ENCODE data around the gene DLG4. TPM values are rescaled to one million over a fixed set of nuclear protein-coding genes. Genes with fewer than 3 reads are reported as not detected.
A peak's percentile ranks its signal among the peaks of the same experiment; 100 is the strongest.

DLG4 gene
- total RNA-seq, 1 donor from 2014 or later = 45.6 TPM

DNA sequence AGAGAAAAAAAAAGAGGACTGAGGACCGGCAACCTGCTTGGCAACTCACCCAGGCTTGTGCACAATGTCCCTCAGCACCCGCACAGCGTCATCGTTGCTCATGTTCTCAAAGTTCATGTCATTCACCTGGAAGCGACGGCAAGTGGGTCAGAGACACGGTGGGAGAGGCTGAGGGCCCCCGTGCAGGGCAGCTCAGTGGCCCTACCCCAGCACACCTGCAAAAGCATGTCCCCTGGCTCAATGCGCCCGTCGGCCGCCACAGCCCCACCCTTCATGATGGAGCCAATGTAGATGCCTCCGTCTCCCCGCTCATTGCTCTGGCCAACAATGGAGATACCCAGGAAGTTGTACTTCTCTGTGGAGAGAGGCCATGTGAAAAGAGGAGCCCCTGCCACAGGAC, 9.3 kb upstream of the DLG4 start:
- peaks cover 1% of the 10 kb centered on the region for H3K9me3 Mint-ChIP-seq (ENCODE audit: unreplicated experiment)
- H3K4me3 Mint-ChIP-seq (ENCODE audit: unreplicated experiment) = peak overlapping the region; percentile 54
- no peak overlapping the region for H3K27ac Mint-ChIP-seq (ENCODE audit: unreplicated experiment)
- Histone ChIP-seq H3K27me3 (ENCODE audit: insufficient read depth, low read length) (no peaks in the 10 kb centered on the region), H3K9ac (ENCODE audit: low read length) (no peak overlapping the region), H2AFZ (ENCODE audit: low read depth, low read length) (no peak overlapping the region), H4K20me1 (ENCODE audit: insufficient read depth, low read length) (peaks cover 63% of the 10 kb centered on the region), H3K9me3 (ENCODE audit: insufficient read depth, low read depth, low read length) (no peaks in the 10 kb centered on the region), H3K36me3 (ENCODE audit: insufficient read depth, low read length) (peaks cover 3% of the 10 kb centered on the region), H3K4me2 (ENCODE audit: low read length) (no peak overlapping the region), H3K79me2 (ENCODE audit: insufficient read depth, low read length) (peaks cover 55% of the 10 kb centered on the region), H3K27ac (ENCODE audit: low read depth, low read length) (no peak overlapping the region), H3K4me3 (ENCODE audit: insufficient read depth, low read depth, low read length) (no peak overlapping the region), H3K4me1 (ENCODE audit: insufficient read depth, low read length) (peaks cover 6% of the 10 kb centered on the region)
- H3K27me3 Mint-ChIP-seq (ENCODE audit: low read depth, unreplicated experiment) = no peaks in the 10 kb centered on the region
- DNase-seq (ENCODE audit: low read depth) (no peak), FAIRE-seq (no peak)
- peaks cover 20% of the 10 kb centered on the region for H3K36me3 Mint-ChIP-seq (ENCODE audit: low read depth, unreplicated experiment)
- TF ChIP-seq, protein P1, sequence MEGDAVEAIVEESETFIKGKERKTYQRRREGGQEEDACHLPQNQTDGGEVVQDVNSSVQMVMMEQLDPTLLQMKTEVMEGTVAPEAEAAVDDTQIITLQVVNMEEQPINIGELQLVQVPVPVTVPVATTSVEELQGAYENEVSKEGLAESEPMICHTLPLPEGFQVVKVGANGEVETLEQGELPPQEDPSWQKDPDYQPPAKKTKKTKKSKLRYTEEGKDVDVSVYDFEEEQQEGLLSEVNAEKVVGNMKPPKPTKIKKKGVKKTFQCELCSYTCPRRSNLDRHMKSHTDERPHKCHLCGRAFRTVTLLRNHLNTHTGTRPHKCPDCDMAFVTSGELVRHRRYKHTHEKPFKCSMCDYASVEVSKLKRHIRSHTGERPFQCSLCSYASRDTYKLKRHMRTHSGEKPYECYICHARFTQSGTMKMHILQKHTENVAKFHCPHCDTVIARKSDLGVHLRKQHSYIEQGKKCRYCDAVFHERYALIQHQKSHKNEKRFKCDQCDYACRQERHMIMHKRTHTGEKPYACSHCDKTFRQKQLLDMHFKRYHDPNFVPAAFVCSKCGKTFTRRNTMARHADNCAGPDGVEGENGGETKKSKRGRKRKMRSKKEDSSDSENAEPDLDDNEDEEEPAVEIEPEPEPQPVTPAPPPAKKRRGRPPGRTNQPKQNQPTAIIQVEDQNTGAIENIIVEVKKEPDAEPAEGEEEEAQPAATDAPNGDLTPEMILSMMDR (IDR thresholded peaks at IDR 0.05; ENCODE audit: insufficient read depth, low read depth, low read length) = no peak
- no peak for TF ChIP-seq EZH2 (IDR thresholded peaks at IDR 0.05; ENCODE audit: insufficient read depth, low read length)
- peaks cover 17% of the 10 kb centered on the region for H3K4me1 Mint-ChIP-seq (ENCODE audit: low read depth, unreplicated experiment)

DNA sequence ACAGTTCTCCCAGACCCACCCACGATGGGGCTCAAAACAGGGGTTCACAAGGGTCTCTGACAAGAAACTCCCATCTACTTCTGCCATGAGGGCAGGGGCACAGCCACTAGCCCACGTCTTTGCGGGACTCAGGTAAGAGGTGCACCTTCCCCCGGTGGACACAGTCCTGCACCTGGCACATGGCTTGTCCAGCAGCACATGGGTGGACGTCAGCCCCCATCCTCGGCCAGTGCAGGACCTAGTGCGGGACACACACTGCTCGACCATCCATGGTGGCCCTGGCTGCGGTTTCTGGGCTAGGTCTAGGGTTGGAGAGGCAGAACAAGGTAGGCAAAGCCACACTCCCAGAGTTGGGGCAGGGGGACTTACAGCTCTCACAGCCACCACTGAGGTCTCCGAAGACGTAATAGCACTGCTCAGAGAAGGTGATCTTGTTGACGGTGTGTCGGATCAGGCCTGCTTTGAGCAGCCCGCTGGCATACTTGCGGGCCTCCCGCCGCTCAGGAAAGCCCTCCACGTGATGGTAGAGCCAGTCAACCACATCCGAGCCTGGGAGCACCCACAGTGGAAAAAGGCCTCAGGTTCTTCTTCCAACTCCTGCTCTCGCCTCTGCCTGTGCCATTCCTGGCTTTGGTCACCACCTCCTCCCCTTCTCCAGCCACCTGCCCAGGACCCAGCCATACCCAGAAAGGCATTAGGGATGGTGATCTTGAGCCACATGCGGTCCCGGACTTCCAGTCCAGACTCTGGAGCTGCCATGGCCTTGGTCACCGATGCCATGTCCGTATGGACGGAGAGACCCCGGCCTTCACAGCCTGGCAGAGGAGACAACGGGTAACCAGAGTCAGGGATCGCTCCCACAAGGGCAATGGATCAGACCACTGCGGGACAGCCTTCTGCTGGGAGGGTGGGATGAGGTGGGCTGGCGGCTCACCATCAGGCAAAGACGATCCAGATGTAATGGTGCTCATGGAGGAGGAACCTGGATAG, 7.4 kb upstream of the DLG4 start:
- Histone ChIP-seq H3K4me1 (ENCODE audit: insufficient read depth, low read length) (peaks cover 2% of the 10 kb centered on the region), H3K9me3 (ENCODE audit: insufficient read depth, low read depth, low read length) (no peaks in the 10 kb centered on the region), H3K27me3 (ENCODE audit: insufficient read depth, low read length) (no peaks in the 10 kb centered on the region), H3K27ac (ENCODE audit: low read depth, low read length) (no peak overlapping the region), H3K4me2 (ENCODE audit: low read length) (no peak overlapping the region), H3K4me3 (ENCODE audit: insufficient read depth, low read depth, low read length) (no peak overlapping the region), H3K79me2 (ENCODE audit: insufficient read depth, low read length) (peaks cover 45% of the 10 kb centered on the region), H3K36me3 (ENCODE audit: insufficient read depth, low read length) (peaks cover 16% of the 10 kb centered on the region), H4K20me1 (ENCODE audit: insufficient read depth, low read length) (peaks cover 76% of the 10 kb centered on the region), H2AFZ (ENCODE audit: low read depth, low read length) (no peak overlapping the region), H3K9ac (ENCODE audit: low read length) (no peak overlapping the region)
- Mint-ChIP-seq H3K9me3 (ENCODE audit: unreplicated experiment) (peaks cover 1% of the 10 kb centered on the region), H3K4me3 (ENCODE audit: unreplicated experiment) (no peak overlapping the region), H3K27me3 (ENCODE audit: low read depth, unreplicated experiment) (no peaks in the 10 kb centered on the region), H3K4me1 (ENCODE audit: low read depth, unreplicated experiment) (peaks cover 12% of the 10 kb centered on the region), H3K36me3 (ENCODE audit: low read depth, unreplicated experiment) (peaks cover 28% of the 10 kb centered on the region), H3K27ac (ENCODE audit: unreplicated experiment) (no peak overlapping the region)
- TF ChIP-seq, protein P1 (IDR thresholded peaks at IDR 0.05; ENCODE audit: insufficient read depth, low read depth, low read length) = no peak
- no peak for TF ChIP-seq EZH2 (IDR thresholded peaks at IDR 0.05; ENCODE audit: insufficient read depth, low read length)
- no peak for FAIRE-seq
- DNase-seq (ENCODE audit: low read depth) = no peak
